NCI-H510A treated with DMSO at 0.1 percent for 48 hours (cell line): ENCODE data around the gene EVC.
A peak's percentile ranks its signal among the peaks of the same experiment; 100 is the strongest.
"Not testable (repeated sequence)": the region's sequence is repeated elsewhere in the genome, so short reads cannot be mapped to it uniquely, and the experiment has no call there.

Experiments
- DNase-seq: peaks from one replicate; lab custom pipeline; 2025; lab: John Stamatoyannopoulos, UW

The EVC gene

DNA sequence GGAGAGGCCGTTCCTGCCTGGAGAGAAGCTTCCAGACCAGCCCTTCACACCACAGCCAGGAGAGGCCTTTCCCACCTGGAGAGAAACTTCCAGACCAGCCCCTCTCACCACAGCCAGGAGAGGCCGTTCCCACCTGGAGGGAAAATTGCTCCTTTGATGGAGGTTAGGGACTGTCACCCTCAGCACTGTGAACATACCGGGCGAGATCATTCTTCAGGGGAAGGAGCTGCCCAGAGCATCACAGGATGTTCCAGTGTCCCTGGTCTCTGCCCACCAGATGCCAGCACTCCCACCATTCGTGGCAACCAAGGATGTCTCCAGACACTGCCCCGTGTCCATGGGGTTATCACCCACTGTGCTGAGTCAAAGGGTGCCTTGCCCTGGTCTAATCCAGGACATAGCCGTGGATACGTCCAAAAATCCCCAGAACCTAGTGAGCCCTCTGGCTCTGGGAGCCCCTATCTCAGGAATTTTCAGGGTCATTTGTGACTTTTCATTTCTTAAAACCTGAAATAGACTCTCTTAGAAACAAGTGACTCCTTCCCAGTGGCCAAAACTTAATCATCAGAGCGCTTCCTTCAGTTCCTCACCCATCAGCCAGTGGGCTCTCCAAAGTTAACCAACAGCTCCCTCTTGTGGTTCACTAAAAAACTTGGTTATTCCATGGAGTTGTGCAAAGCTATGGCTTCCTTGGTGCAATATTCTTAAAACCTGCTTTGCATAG is 101.7 kb downstream of the EVC start:
- DNase-seq = peak; percentile 54

DNA sequence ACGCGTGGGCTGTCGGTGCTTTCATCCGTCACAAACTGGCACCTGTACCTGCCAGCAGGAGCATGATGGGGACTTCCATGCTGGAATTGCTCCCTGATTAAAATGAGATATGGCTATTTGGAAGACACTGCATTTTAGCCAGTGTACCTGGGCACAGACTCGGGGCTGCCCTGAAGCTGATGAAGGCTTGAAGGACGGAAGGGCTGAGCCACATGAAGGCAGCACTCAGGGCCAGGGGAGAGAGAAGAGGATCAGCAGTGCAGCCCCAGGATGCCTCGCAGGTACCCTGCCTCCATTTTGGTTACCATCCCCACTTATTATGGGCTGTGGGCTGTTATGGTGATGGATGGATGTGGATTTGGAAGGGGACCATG is 102.9 kb downstream of the EVC start:
- DNase-seq = no peak

DNA sequence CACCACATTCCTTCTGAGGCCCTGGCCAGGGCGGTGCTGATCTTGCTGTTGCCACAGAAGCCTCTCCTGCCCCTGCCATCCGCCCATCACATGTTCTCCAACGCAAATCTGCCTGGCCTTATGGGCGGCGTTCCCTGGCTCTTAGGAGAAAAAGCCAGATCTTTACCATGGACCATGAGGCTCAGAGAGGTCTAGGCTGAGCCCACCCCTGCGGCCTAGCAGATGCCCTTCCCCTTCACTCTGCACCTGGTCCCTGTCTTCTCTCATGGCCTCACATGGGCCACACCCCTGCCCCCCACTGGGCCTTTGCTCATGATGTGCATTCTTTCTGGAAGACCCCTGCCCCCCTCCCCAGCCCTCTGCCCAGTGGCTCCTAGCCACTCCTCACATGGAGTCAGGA is 103.4 kb downstream of the EVC start:
- no peak for DNase-seq

DNA sequence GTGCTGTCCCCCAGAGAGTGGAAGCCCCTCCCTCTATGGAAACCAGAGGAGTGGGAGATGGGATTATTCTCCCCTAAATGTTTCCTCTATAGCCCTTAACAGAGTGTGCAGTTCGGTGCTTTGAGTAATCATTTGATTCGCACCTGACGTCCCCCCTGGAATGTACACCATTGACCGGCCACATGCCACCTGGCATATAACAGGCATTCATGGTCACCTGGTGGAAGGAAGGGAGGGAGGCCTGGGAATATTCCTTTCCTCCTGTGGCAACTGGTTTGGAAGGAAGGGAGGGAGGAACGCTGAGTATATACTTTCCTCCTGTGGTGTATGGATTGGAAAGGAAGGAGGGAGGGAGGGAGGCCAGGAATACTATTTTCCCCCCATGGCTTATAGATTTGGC is 104.6 kb downstream of the EVC start:
- DNase-seq = no peak

DNA sequence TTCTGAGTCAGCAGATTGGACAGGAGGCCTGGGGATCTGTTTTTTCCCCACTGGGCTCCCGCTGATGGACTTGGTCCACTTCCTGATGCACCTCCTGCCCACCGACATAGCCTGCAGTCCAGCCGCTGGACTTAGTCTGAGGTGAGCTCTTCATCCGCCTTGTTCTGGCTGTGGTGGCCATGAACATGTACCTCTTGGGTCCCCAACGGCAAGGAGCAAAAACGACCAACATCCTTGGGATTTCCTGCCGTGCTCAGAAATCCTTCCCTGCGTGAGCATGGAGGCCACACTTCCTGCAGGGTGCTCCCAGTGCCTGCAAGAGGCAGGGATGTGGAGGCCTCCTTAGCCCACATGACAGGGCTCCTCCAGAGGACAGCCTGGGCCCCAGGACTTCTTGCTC is 105.1 kb downstream of the EVC start:
- DNase-seq = no peak

DNA sequence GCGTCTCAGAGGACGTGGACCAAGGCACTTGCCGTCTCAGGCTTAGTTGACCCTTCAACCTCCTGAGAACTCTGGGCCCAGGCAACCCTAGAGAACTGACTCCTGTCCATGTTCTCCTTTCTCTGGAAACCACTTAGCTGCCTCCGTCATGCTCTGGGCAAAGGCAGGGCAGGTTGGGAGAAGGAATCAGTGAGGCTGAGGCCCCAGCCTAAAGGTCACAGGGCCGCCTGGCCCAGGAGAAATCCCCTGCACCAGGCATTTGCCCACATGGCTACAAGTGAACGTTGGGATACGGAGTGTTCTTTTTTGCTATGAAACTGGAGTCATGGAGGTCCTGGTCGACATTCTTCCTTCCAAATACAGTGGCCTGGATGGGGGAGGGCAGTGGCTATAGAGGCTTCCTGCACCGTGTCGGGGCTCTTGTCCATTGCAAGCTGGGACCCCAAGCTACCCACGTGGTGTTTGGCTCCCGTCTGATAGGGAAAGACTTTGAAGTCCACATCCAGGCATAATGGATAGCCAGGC is 105.9 kb downstream of the EVC start:
- DNase-seq = no peak

DNA sequence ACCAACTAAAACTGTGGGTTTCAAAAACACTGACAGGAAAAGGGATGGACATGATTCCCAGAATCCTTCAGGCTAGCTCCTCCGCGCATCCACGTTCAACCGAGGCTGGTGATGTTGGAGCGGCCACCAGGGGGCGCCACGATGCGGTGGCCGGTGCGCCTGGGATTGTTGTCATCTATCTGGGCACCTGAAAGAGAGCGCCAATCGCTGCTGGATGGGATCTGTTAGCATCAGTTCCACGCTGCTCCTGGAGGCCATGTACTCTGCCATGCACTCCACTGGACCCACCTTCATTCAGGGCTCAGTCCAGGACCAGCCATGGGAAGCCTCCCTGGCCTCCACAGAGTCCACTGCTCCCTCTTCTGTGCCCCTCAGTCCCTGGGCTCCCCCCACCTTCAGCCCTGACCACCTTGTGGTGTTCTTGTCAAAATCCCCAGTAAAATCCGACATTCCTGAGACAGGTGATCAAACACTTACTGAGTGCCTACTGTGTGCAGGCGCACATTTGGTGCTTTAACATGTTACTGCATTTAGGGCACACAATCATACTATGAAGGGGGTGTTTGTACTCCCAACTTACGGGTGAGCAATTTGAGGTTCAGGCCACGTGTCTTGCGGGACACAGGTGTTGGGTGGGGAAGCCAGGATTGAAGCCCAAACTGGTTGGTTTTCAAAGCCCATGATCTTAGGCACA is 110.8 kb downstream of the EVC start:
- no peak for DNase-seq

DNA sequence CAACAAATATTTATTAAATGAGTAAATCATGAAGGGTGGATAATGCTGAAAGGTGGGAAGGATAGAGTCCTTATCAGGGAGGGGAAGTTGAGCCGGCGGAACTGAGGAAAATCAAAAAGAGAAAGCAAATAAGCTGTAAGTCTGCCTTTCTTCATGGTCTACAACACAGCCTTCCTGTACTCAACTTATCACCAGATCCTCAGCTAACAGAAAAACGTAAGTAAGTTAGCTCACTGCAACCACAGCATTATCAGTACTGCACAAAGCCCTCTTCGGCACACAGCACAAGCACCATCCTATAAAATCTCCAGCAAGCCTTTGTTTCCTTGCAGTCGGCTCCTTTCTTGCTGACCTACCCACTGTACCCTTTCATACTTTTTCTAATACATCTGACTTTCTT is 111.6 kb downstream of the EVC start:
- DNase-seq = no peak

DNA sequence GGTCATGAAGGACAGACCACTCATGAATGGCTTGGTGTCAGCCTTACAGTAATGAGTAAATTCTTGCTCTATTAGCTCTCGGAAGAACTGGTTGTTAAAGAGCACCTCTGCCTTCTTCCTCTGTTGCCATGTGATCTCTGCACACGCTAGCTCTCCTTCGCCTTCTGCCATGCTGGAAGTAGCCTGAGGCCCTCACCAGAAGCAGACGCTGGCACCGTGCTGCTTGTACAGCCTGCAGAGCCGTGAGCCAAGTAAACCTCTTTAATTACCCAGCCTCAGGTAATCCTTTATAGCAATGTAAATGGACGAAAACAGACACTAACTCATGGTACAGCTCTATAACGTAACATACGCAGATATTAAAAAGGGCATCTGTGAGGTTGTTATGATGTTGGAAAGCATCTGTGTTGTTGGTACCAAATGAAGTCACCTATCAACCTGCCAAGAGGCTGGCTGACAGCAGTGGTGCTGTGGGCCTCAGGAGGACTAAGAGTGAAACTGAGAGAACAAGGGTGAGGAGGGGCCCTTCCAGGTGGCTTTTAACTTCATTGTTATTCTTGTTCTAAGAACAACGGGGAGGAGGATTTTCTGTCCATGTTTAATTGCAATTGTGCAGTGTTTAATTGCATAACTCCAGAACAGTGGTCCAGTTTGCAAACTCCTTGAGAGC is 112.7 kb downstream of the EVC start:
- DNase-seq = no peak

DNA sequence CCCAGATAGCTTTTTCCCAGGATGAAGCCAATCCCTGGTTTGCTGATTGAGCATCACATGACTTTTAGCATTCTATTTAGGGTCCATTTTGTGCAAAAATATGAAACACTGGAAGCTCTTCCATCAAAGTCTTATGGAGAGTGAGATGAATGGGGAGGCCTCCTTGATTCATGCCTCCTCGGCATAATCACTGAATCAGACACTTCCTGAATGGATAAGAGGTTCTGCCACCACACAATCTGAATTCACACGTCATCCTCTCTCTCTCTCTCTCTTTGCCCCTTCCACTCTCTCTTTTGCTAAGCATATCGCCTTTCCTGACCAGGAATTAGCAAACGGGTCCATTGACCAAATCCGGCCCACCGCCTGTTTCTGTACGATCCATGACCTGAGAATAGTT is 113.2 kb downstream of the EVC start:
- no peak for DNase-seq

DNA sequence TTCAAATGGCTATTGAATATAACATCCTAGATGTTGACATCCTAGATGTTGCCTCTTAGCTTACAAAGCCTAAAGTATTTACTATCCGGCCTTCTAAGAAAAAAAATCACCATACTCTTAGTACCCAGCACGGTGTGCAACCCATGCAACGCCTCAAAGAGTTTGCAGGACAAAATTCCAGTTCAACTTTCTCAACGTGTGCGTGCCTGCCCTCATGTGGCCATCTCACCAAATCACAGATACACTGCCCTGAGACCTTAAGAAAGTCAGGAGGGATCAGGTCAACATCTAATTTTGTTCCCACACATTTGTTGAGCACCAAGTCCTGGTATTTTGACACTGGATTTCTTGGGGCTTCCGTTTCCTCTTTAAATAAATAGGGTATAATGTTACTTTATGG is 113.6 kb downstream of the EVC start:
- no peak for DNase-seq

DNA sequence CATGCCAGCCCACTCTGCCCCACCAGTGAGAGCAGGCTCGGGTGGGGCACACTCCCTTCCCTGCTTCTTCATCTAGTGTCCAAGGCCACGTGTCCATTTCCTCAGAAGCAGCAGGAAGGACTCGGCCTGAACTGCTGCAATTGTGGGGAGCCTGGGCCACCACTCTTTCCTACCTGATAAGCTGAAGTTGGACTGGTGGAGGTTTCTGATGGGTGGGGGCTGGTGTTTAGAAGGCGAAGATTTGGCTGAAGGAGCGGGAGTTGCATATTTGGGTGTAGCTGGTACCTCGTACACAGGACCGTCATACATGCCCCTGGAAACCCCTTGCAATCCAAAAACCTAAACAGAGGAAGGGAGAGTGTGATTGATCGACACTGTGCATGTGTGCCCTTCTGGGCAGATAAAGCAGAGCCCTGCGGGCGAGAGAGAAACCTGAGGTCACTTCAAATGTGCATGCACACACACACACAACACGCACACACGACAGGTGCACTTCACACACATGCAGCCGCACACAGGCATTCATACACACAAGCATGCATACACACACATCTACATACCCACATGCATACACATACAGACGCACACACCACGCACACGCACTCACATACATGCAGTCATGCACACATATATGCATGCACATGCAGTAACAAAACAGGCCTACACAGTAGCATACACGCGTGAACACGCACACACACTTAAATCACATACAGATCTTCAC is 114.5 kb downstream of the EVC start:
- no peak for DNase-seq

DNA sequence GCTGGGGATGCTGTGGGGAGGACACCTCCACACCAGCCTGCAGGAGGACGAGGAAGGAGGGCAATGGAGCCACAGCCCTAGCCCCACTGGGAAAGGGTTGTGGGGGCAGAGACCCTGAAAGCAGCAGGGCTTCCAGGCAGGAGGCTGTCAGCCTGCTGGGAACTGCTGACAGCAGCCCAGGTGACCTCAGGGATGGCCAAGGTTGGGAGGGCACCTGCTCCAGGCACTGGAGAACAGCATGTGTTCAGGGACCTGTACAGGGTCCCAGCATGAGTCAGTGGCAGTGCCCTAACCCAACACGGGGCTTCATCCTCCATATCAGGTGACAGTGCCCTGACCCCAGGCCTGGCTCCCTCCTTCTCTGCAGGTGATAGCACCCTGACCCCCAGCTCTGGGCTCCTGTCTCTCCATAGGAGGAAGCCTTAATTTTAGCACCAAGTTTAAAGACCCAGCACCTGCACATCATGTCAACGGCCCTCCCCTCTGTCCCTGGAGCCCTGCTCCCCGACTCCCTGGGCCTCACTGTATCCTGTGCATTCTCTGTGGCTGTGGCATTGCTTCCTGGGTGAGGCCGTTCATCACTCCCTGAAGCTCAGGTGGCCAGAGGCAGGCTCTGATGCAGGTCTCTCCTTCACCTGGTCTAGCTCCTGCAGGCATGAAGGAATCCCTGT is 115.6 kb downstream of the EVC start:
- DNase-seq = no peak

DNA sequence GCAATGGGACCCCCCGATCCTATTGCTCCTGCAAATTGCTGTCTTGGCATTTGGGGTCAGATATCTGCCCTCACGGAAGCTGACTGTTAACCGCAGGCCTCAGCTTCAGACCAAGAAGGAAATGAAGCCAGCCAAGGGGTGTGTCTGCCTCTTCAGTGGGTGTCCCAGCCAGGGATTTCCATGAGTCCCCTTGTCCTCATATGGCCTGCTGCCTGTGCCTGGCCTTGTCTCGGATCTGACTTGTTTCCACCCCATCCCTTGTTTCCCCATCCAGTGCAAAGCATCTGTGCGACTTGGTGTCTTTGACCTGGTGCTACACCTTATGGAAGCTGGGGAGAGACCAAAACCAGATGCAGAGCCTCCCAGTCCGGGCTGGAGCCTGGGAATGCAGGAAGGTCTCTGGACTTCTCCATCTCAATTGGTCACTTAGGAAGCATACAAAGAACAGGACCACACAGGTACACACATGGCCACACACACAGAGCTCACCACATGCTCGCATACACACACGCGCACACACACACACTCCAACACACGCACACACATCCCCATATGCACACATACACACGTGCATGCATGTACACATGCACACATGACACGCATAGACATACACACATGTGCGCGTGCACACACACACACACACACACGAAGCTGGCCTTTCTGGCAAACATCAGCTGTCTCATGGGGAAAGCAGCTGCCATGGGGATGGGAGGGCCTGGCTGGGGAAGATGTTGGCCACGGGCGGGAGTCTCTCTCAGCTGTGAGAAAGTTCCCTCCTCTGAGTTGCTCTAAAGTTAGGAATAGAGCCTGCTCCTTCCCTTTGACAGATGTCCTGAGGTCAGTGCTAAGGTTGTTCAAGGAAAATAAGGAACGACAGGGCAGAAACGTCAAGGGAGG is 116.4 kb downstream of the EVC start:
- DNase-seq = no peak

DNA sequence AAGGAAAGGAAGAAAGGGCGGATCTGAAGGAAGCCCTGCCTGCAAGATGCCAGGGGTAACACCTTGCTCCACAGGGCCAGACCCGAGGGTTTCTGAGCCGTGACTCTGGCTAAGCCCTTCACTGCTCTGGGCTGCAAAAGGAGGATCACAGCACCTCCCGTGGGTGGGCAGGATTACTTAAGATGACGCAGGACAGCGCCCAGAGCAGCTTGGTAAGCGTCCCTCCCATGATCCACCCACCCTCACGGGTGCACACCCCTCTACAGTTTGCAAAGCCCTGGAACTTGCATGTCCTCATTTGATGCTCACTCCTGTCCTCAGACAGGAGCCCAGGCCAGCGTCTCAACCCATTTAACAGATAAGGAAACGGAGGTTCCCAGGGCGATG is 117.0 kb downstream of the EVC start:
- DNase-seq = no peak

DNA sequence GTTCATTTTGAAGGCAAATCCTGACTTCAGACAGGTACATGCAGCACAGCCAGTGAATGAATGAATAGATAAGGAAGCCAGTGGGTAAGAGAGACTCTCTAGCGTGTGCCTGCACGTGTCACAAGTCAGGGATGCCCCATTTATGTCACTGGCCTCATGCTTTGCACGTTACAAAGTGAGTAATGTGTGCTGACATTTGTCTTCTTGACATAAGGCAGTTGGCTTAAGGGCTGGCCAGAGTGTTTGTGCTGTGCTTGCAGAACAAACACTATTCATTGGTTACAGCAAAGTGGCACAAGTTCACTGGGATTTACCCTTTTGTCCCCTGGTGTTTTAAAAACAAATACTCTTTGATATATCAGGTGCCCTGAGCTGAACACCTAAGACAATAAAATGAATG is 125.9 kb downstream of the EVC start:
- no peak for DNase-seq

DNA sequence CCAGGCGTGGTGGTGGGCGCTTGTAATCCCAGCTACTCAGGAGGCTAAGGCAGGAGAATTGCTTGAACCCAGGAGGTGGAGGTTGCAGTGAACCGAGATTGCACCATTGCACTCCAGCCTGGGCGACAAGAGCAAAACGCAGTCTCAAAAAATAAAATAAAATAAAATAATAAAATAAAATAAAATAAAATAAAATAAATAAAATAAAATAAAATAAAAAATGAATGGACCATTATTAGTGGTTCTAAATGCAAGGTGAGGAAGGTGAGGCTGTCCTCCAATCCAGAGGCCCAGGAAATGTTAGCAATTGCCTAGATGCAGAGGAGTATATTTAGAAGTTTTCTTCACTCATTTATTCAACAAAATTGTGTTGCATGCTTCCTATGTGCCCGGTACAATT is 126.5 kb downstream of the EVC start:
- DNase-seq = not testable (repeated sequence)

DNA sequence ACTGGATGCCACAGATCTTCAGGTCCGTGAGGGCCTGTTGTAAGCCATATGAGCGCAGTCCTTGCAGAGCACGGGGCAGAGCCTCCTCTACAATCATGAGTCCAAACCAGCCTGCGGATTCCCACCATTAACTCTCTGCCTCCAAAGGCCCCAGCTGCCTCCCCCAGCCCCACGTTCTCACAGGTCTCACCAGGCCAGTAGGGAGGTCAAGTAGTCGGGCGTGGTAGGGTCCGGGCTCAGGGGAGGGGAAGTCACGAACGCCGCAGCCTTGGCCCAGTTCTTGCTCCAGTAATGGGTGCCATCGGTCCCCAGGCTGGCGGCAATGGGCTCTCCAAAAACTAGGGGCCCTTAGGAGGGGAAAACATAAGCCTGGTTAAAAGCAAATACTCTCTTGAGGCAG is 128.3 kb downstream of the EVC start:
- no peak for DNase-seq

DNA sequence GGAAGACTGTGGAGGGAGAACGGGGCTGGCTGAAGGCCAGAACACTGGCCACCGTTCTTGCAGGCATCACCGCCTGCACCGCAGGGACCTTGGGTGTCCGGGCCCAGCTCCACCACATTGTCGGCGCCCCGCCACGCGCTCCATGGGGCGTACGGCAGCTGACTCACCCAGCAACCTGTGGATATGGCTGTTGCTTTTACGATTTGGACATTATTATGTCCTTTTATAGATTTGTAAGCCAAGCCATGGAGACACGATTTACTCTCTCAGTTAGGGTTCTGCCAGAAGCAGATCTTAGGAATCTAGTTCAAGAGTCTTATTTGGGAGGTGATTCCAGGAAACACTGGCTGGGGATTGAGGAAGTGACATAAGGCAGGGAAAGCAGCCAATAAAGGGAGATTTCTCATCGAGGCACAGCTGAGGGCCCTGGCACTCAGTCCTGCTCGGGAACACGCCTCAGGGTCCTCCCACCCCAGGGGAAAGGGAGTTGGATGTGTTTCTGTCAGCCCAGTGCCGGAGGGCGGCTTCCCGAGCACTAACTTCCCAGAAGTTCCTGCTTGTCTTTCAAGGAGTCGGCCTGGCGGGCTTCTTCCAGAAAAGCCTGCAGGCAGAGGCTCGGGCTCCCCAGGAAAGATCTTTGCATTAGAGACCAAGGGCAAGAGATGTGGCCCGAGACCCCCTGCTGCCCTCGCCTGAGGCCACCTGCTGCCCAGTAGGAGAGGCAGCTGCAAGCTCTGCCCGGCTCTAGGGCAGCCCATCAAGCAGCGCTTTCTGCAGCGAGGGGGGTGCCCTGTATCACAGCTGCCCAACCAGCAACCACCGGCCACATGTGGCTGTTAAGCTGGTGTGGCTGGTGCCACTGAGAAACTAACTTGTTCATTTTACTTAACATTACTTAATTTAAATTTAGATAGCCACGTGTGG is 129.0 kb downstream of the EVC start:
- no peak for DNase-seq

DNA sequence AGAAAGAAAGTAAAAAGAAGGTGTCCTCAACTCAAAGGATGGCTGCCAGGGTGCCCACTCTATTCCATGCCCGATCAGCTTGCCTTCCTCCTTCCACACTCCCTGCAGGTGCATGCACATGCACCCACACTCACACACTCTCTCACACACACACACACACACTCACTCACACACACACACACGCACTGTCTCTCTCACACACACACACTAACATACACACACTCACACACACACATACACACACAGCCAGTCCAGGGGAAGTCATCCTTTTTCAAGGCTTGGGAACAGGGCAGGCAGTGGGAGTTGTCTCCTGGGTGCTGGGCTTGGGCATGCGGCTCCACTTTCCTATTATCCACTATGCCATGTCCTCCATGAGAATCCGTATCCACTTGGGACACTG is 131.5 kb downstream of the EVC start:
- no peak for DNase-seq
